D721Med (cell line): ENCODE data around the gene ZBTB7C.

Experiments
- DNase-seq: peaks from one replicate; pipeline ENCODE4 v3.0.0; 2011; ENCODE audit warnings: low spot score; ENCODE audit not compliant: insufficient read length
- FAIRE-seq: peaks from 2 replicates; lab custom pipeline; 2011; peaks lifted over from hg19 to GRCh38; lab: Jason Lieb, UNC
- CTCF ChIP-seq: IDR thresholded peaks from 2 replicates; pipeline ENCODE4 v1.5.1; 2012; ENCODE audit warnings: mild to moderate bottlenecking, control low read depth; ENCODE audit not compliant: insufficient read depth; ENCODE audit errors: missing control alignments

ZBTB7C gene

GRCh38 chr18:48031641-48032040 is 377.5 kb downstream of the ZBTB7C start:
- no peak for TF ChIP-seq CTCF
- DNase-seq (no peak), FAIRE-seq (no peak)

- TF ChIP-seq CTCF, result peak; percentile 69
- DNase-seq (peak; percentile 84), FAIRE-seq (peak; percentile 99)
These were observed 378.3 kb downstream of the ZBTB7C start for GRCh38 chr18:48030616-48031480.

- no peak for FAIRE-seq
- no peak for DNase-seq
- TF ChIP-seq CTCF, result no peak
These were observed 379.7 kb downstream of the ZBTB7C start for GRCh38 chr18:48029296-48029986.

GRCh38 chr18:48028696-48029095 is 380.5 kb downstream of the ZBTB7C start:
- no peak for FAIRE-seq
- DNase-seq, result no peak
- no peak for TF ChIP-seq CTCF

GRCh38 chr18:48028081-48028480 is 381.1 kb downstream of the ZBTB7C start:
- TF ChIP-seq CTCF, result no peak
- FAIRE-seq, result no peak

GRCh38 chr18:48027401-48027963 is 381.7 kb downstream of the ZBTB7C start:
- no peak for TF ChIP-seq CTCF
- FAIRE-seq (no peak), DNase-seq (no peak)

More at GRCh38 chr18:48028081-48028480, 381.1 kb downstream of the ZBTB7C start:
- DNase-seq, result no peak

GRCh38 chr18:48026216-48026615 is 383.0 kb downstream of the ZBTB7C start:
- FAIRE-seq (no peak), DNase-seq (no peak)
- no peak for TF ChIP-seq CTCF
